SK-N-SH (cell line): ENCODE results near the gene KRTAP22-1. TPM values are rescaled to one million over a fixed set of nuclear protein-coding genes. Genes with fewer than 3 reads are reported as not detected.

Source experiments
- CTCF ChIA-PET: fragments of 300-600, 350-600 bp; formaldehyde crosslinking; extraction: SDS; loops from one replicate; lab custom pipeline; 2021; lab: Yijun Ruan, JAX
- POLR2A ChIA-PET: fragments of 350-600 bp; sonication (Branson Sonifier 250); formaldehyde crosslinking; extraction: SDS; loops from one replicate; lab custom pipeline; 2020; ENCODE audit warnings: antibody characterized with exemption, inconsistent platforms; lab: Yijun Ruan, JAX
- DNase-seq: peaks from one replicate; pipeline ENCODE4 v3.0.0; 2012
- H2AFZ ChIP-seq: fragments of 200-600 bp; sonication (generic); 2 replicates; pipeline ENCODE4 v1.8.1; 2016; ENCODE audit warnings: antibody characterized with exemption, mild to moderate bottlenecking, low read depth
- H3F3A ChIP-seq: fragments of 200-600 bp; sonication (generic); replicated peaks from 2 replicates; pipeline ENCODE3; 2016; ENCODE audit warnings: antibody characterized with exemption, mild to moderate bottlenecking; ENCODE audit not compliant: insufficient read depth
- H3K27ac ChIP-seq, 2 experiments: fragments of 200-500 bp in 1 of 2; fragments of 200-600 bp in 1 of 2; sonication (Bioruptor generic) in 1 of 2; sonication (generic), shearing (Covaris generic) in 1 of 2; 2 replicates each; pipeline versions ENCODE4 v1.5.1 to v1.6.1; 2014 to 2016; ENCODE audit warnings: low read depth in 2 of 2, inconsistent platforms in 1 of 2, low read length in 1 of 2, mild to moderate bottlenecking in 1 of 2, mixed read lengths in 1 of 2
- H3K27me3 ChIP-seq: fragments of 200-600 bp; sonication (generic), shearing (Covaris generic); 2 replicates; pipeline ENCODE4 v1.6.1; 2016; ENCODE audit warnings: mixed run types; ENCODE audit not compliant: insufficient read depth
- H3K36me3 ChIP-seq, 2 experiments: fragments of 200-500 bp in 1 of 2; fragments of 200-600 bp in 1 of 2; sonication (Bioruptor generic) in 1 of 2; sonication (generic) in 1 of 2; replicated peaks in 1 of 2; 2 replicates each; pipeline versions ENCODE3 to v1.5.1; 2014 to 2016; ENCODE audit warnings: low read length in 1 of 2, mild to moderate bottlenecking in 1 of 2; ENCODE audit not compliant: insufficient read depth in 2 of 2, control insufficient read depth in 1 of 2
- H3K4me1 ChIP-seq, 2 experiments: fragments of 200-500 bp in 1 of 2; fragments of 200-600 bp in 1 of 2; sonication (Bioruptor generic) in 1 of 2; sonication (generic), shearing (Covaris generic) in 1 of 2; 2 replicates each; pipeline versions ENCODE4 v1.5.1 to v1.6.1; 2014 to 2016; ENCODE audit warnings: low read depth in 1 of 2, low read length in 1 of 2, mixed run types in 1 of 2; ENCODE audit not compliant: insufficient read depth in 2 of 2, control insufficient read depth in 1 of 2
- H3K4me2 ChIP-seq: fragments of 200-600 bp; sonication (generic), shearing (Covaris generic); 2 replicates; pipeline ENCODE4 v1.6.1; 2017; ENCODE audit warnings: mixed run types
- H3K4me3 ChIP-seq, 2 experiments: fragments of 200-500 bp in 1 of 2; fragments of 200-600 bp in 1 of 2; sonication (Bioruptor generic) in 1 of 2; sonication (generic), shearing (Covaris generic) in 1 of 2; 2 replicates each; pipeline versions ENCODE4 v1.5.1 to v1.8.1; 2014 to 2016; ENCODE audit warnings: low read depth in 2 of 2, inconsistent platforms in 1 of 2, low read length in 1 of 2, mild to moderate bottlenecking in 1 of 2, mixed read lengths in 1 of 2, moderate library complexity in 1 of 2
- H3K79me2 ChIP-seq: fragments of 200-600 bp; sonication (generic); 2 replicates; pipeline ENCODE4 v1.8.1; 2017; ENCODE audit warnings: mild to moderate bottlenecking; ENCODE audit not compliant: insufficient read depth
- H3K9ac ChIP-seq: fragments of 200-600 bp; sonication (generic); 2 replicates; pipeline ENCODE4 v1.6.1; 2017; ENCODE audit warnings: mixed run types
- H3K9me2 ChIP-seq: fragments of 200-600 bp; sonication (generic); 2 replicates; pipeline ENCODE4 v1.6.1; 2017; ENCODE audit warnings: mixed run types
- H3K9me3 ChIP-seq: fragments of 200-600 bp; sonication (generic); 2 replicates; pipeline ENCODE4 v1.6.1; 2017; ENCODE audit warnings: mixed run types, mild to moderate bottlenecking, moderate library complexity
- H4K20me1 ChIP-seq: fragments of 200-600 bp; sonication (generic); 2 replicates; pipeline ENCODE4 v1.6.1; 2017; ENCODE audit warnings: mild to moderate bottlenecking, mixed run types; ENCODE audit not compliant: insufficient read depth
- CTCF ChIP-seq: fragments of 200-600 bp; sonication (generic); IDR thresholded peaks from 2 replicates; pipeline ENCODE4 v1.6.1; 2017; ENCODE audit warnings: antibody characterized with exemption, mild to moderate bottlenecking, moderate library complexity
- EZH2phosphoT487 ChIP-seq: fragments of 200-600 bp; sonication (generic); IDR thresholded peaks from 2 replicates; pipeline ENCODE4 v1.6.1; 2017; ENCODE audit warnings: low read depth, mixed run types, mild to moderate bottlenecking, antibody characterized with exemption, moderate library complexity, borderline replicate concordance
- IRF3 ChIP-seq: fragments of 150-350 bp; IDR thresholded peaks from 2 replicates; pipeline ENCODE4 v1.6.1; 2016; ENCODE audit warnings: mild to moderate bottlenecking, low read depth, low read length
- NFIC ChIP-seq: IDR thresholded peaks from 2 replicates; pipeline ENCODE4 v1.4.0; 2012; ENCODE audit warnings: borderline replicate concordance
- POLR2AphosphoS5 ChIP-seq: IDR thresholded peaks from 2 replicates; pipeline ENCODE4 v1.6.1; 2012; ENCODE audit warnings: low read depth, low read length
- REST ChIP-seq: IDR thresholded peaks from 2 replicates; pipeline ENCODE4 v1.6.1; 2012; ENCODE audit warnings: mild to moderate bottlenecking, low read depth, low read length, moderate library complexity
- SIN3A ChIP-seq: IDR thresholded peaks from 2 replicates; pipeline ENCODE4 v1.6.1; 2012; ENCODE audit warnings: low read depth, mild to moderate bottlenecking, low read length, moderate library complexity, borderline replicate concordance
- TAF1 ChIP-seq: IDR thresholded peaks from 2 replicates; pipeline ENCODE4 v1.6.1; 2012; ENCODE audit warnings: low read depth, mild to moderate bottlenecking, low read length, moderate library complexity, borderline replicate concordance
- USF1 ChIP-seq: IDR thresholded peaks from 2 replicates; pipeline ENCODE4 v1.4.0; 2012; ENCODE audit warnings: low read depth, borderline replicate concordance
- WGBS: methylation state at CpG from one replicate; pipeline ENCODE4 v1.1.6; 2017; ENCODE audit warnings: low lambda C conversion rate; 5-methylcytosine and 5-hydroxymethylcytosine counted together
- polyA plus RNA-seq, 3 experiments: library from polyadenylated mRNA; depleted of rRNA; stranded (reverse); fragments of >200 nt; gene quantifications; 2 replicates each; pipeline ENCODE4 v1.2.3, GENCODE V29; 2012

KRTAP22-1 gene
- polyA plus RNA-seq, 1 of the 3 experiments (the other 2 are of a cell fraction) = not detected

- Histone ChIP-seq H3K9me3 (no peaks in the 10 kb centered on the region), H3K4me3 (no peak within 1 kb of the TSS), H3K9ac (no peak within 1 kb of the TSS), H4K20me1 (no peaks in the 10 kb centered on the region), H3K4me2 (no peak within 1 kb of the TSS), H3K79me2 (no peaks in the 10 kb centered on the region), H3K9me2 (no peaks in the 10 kb centered on the region), H3K4me1 (no peaks in the 10 kb centered on the region), H3K27ac (no peak within 1 kb of the TSS), H3K27me3 (no peaks in the 10 kb centered on the region), H3K36me3 (no peaks in the 10 kb centered on the region), H3F3A (no peaks in the 10 kb centered on the region), H2AFZ (no peak within 1 kb of the TSS)
- ChIA-PET CTCF (no interaction called here), POLR2A (no interaction called here)
- no peak for TF ChIP-seq EZH2phosphoT487
- TF ChIP-seq REST = no peak
- no peak for TF ChIP-seq USF1
- no peak for TF ChIP-seq SIN3A
- no peak for TF ChIP-seq NFIC
- no peak for TF ChIP-seq POLR2AphosphoS5
- TF ChIP-seq IRF3 = no peak
- TF ChIP-seq CTCF = no peak
- TF ChIP-seq TAF1 = no peak
- 2% methylated on average over 3 of the region's 4 CpGs for WGBS
- no peak for DNase-seq
These were observed 8.7 kb upstream of the KRTAP22-1 start, which contains the start of gene KRTAP6-3 for GRCh38 chr21:30592140-30592539. Gene KRTAP6-3 (plus strand): TSS chr21:30592440. CDS start chr21:30592446, 6 bp downstream.
